ENCODE measurements around the gene ISG20L2.
A peak's percentile ranks its signal among the peaks of the same experiment; 100 is the strongest.

ISG20L2 gene

GRCh38 chr1:156707417-156708217 is 20.9 kb downstream of the ISG20L2 start:
- no peak for DNase-seq (ENCODE audit: low spot score)
- no peak for TF ChIP-seq CTCF (IDR thresholded peaks at IDR 0.05; ENCODE audit: extremely low read depth, missing control alignments)

GRCh38 chr1:156706657-156707416 is 21.7 kb downstream of the ISG20L2 start:
- DNase-seq (ENCODE audit: low spot score) = no peak
- TF ChIP-seq CTCF (IDR thresholded peaks at IDR 0.05; ENCODE audit: extremely low read depth, missing control alignments) = no peak

GRCh38 chr1:156705918-156706656 is 22.5 kb downstream of the ISG20L2 start:
- DNase-seq (ENCODE audit: low spot score) = peak; percentile 82
- TF ChIP-seq CTCF (IDR thresholded peaks at IDR 0.05; ENCODE audit: extremely low read depth, missing control alignments) = peak; percentile 67

GRCh38 chr1:156705321-156705917 is 23.1 kb downstream of the ISG20L2 start, which contains the start of gene CRABP2:
CRABP2 (minus strand) TSS chr1:156705583; CDS start chr1:156705446, 137 bp downstream.
- DNase-seq (ENCODE audit: low spot score) = peak; percentile 53
- TF ChIP-seq CTCF (IDR thresholded peaks at IDR 0.05; ENCODE audit: extremely low read depth, missing control alignments) = no peak

GRCh38 chr1:156704930-156705320 is 23.6 kb downstream of the ISG20L2 start:
- DNase-seq (ENCODE audit: low spot score) = no peak

GRCh38 chr1:156704166-156704711 is 24.3 kb downstream of the ISG20L2 start:
- DNase-seq (ENCODE audit: low spot score) = no peak
- no peak for TF ChIP-seq CTCF (IDR thresholded peaks at IDR 0.05; ENCODE audit: extremely low read depth, missing control alignments)

More at GRCh38 chr1:156704930-156705320, 23.6 kb downstream of the ISG20L2 start:
- no peak for TF ChIP-seq CTCF (IDR thresholded peaks at IDR 0.05; ENCODE audit: extremely low read depth, missing control alignments)
